Hippocampal formation (tissue), 2 donors: ENCODE measurements around the gene GDPD1.
A peak's percentile ranks its signal among the peaks of the same experiment; 100 is the strongest.
"Not testable (repeated sequence)": the region's sequence is repeated elsewhere in the genome, so short reads cannot be mapped to it uniquely, and the experiment has no call there.

Source experiments
- DNase-seq, 2 donors: peaks; one replicate each; lab custom pipeline; 2025; lab: John Stamatoyannopoulos, UW

GDPD1 gene

DNA sequence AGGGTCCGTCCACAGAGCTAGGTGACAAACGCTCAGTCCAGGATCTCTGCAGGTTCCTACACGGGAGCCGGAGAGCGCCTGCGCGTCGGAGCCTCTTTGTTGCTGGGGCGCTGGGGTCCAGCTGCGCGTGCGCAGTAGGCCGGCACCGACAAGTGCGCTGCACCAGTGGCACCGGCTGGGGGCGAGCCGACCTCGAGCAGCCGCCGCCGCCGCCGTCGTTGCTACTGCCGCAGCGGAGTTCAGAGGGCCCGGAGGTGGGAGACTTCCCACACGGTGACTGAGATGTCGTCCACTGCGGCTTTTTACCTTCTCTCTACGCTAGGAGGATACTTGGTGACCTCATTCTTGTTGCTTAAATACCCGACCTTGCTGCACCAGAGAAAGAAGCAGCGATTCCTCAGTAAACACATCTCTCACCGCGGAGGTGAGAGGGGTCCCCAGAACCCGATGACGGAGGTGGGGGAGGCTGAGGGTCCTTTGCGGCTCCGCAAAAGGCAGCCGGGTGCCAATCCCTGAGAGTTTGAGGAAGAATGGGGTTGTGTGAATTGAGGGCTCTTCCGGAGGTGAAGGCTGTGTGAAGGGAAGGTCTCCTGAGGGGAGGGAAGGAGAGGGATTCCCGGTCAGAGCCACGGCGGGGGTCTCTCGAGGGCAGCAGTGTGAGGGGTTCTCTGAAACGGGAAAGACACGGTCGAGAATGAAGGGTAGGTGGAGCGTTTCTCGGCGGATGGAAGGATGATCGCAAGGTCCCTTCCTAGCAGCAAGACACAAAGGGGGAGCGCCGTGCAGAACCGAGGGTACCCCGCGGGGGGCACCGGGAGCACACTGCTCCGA lies at the start of gene GDPD1:
GDPD1 (plus strand) TSS at position 184 of the 831 bp plus-strand sequence; CDS start at position 283, 99 bp downstream.
- peak; percentile 87 to 92 for DNase-seq

DNA sequence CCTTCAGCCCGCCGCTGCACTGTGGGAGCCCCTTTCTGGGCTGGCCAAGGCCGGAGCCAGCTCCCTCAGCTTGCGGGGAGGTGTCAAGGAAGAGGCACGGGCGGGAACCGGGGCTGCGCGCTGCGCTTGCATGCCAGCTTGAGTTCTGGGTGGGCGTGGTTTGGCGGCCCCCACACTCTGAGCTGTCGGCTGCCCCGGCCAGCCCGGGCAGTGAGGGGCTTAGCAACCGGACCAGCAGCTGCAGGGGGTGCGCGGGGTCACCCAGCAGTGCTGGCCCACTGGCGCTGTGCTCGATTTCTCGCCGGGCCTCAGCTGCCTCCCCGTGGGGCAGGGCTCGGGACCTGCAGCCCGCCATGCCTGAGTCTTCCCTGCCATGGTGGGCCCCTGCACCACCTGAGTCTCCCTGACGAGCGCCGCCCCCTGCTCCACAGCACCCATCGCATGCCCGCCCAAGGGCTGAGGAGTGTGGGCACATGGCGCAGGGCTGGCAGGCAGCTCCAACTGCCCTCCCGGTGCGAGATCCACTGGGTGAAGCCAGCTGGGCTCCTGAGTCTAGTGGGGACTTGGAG lies 47.8 kb upstream of the GDPD1 start:
- DNase-seq = no peak

DNA sequence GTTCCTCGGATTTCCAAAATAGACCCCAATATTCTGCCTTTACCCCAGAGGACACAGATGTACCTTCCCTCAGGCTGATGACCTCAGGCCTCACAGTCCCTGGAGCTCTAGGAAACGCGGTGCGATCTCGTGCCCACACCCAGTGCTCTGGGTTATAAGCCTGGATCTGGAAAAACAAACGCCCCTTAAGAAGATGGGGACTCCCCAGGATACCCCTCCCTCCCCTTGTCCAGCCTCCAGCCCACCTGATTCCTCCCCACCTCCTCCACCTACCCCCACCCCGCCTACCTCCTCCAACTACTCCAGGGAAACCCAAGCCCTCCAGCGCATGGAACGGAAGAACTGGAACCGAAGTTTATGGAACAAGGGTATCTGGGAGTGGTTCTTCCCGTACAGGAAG lies 45.6 kb upstream of the GDPD1 start:
- no peak for DNase-seq

- no peak for DNase-seq
Measured at GRCh38 chr17:59175076-59175475, 45.2 kb upstream of the GDPD1 start.

GRCh38 chr17:59178266-59178985 lies 41.9 kb upstream of the GDPD1 start:
- no peak for DNase-seq

GRCh38 chr17:59179601-59180000 lies 40.7 kb upstream of the GDPD1 start:
- not testable (repeated sequence) for DNase-seq

DNA sequence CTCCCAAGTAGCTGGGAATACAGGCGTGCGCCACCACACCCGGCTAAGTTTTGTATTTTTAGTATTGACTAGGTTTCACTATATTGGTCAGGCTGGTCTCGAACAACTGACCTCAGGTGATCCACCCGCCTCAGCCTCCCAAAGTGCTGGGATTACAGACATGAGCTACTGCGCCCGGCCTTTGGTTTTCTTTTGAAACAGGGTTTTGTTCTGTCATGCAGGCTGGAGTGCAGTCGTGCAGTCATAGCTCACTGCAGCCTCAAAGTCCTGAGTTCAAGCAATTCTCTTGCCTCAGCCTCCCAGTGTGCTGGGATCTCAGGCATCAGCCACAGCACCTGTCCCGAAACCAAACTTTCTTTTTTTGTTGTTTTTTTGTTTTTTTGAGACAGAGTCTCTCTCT lies 39.7 kb upstream of the GDPD1 start:
- DNase-seq = no peak

DNA sequence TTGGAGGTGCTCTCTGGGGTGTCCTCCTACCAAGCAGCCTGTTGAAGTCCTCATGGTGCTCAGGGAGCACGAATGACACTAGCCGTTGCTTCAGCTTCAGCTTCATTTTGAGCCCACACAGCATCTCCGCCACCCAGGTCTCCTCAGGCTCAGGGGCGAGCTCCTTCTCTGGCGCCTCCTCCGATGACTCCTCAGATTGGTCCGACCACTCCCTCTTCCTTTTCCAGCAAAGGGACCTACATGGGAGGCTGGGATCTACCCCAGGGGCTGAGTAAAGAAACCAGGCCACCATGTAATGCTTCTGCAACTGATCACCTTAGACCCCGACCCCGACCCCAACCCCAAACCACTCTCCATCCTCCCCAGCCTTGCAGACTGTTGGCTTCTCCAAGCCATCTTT lies 38.8 kb upstream of the GDPD1 start:
- no peak for DNase-seq

DNA sequence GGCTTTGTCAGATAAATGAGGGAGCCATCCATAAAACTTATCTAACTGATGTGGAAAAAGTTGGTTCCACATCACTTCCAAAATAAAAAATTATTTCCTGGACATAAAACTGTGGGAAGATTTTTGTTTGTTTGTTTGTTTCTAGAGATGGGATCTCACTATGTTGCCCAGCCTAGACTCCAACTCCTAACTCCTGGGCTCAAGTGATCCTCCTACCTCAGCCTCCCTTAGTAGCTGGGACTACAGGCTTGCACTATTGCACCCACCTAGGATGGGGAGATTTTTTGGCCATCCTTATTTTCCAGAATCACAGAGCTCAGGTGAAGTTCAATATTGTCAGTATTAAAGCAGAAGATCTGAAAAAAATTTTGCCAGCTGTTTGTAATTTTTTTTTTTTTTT lies 34.3 kb upstream of the GDPD1 start:
- no peak for DNase-seq

- no peak for DNase-seq
Measured at GRCh38 chr17:59186850-59187249, 33.5 kb upstream of the GDPD1 start.

DNA sequence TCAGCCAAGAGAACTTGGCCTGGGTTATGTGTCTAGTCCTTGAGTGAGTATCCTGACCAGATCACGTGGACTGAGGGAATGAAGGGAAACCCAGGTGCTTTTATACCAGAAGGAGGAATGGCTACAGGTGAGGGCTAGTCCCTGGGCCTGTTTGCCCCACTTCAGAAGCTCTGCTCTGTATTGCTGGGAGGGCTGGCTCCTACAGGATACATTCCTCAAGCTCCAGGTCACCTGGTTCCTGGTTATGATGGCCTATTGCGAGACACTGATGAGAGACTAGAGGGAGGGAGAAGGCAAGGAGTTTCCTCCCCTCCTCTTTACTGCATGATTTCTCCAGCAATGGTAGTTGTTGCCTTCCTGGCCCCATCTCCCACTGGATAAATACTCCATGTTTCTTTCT lies 29.5 kb upstream of the GDPD1 start:
- DNase-seq = no peak

DNA sequence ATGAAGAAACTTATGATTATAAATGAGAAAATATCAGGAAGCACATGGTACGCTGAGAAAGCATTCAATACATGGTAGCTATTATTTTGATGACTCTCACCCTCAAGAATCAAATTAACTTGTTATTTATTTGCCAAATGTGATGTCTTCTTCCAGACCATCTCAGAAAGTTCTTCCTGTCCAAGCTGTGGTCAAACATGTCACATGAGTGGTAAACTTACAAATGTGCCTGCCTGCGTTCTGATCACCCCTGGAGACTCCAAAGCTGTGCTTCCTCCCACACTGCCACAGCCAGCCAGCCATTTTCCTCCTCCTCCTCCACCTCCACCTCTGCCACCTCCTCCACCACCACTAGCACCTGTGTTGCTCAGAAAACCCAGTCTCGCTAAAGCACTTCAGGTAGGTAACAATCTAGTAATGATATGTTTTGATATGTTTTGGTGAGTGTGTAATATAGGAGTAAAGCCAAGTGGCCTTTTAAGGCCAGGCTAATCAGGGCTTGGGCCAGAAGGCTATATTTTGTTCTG lies 26.9 kb upstream of the GDPD1 start:
- DNase-seq = no peak

GRCh38 chr17:59199398-59199797 lies 20.9 kb upstream of the GDPD1 start:
- DNase-seq = no peak

DNA sequence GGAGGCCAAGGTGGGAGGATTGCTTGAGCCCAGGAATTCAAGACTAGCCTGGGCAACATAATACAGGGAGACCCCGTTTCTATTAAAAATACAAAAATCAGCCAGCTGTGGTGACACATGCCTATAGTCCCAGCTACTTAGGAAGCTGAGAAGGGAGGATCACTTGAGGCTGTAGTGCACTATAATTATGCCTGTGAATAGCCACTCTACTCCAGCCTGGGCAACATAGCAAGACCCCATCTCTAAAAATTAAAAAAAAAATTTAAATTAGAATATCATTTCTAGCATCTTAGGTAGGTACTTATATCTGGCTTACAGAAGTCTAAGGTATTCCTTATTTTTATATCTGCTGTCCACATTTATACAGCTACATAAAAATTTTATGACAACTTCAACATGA lies 18.0 kb upstream of the GDPD1 start:
- no peak for DNase-seq

DNA sequence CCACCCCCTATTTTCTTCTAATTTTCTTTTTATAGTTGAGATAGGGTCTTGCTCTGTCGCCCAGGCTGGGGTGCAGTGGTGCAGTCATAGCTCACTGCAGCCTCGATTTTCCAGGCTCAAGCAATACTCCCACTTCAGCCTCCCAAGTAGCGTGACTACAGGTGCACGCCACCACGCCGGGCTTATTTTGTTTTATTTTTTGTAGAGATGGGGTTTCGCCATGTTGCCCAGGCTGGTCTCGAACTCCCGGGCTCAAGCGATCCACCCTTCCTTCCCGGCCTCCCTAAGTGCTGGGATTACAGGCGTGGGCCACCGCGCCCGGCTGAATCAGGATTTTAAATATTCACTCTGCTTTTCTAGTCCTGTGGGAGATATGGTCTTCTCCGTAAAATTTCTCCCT lies 941 bp upstream of the GDPD1 start:
- DNase-seq = no peak

DNA sequence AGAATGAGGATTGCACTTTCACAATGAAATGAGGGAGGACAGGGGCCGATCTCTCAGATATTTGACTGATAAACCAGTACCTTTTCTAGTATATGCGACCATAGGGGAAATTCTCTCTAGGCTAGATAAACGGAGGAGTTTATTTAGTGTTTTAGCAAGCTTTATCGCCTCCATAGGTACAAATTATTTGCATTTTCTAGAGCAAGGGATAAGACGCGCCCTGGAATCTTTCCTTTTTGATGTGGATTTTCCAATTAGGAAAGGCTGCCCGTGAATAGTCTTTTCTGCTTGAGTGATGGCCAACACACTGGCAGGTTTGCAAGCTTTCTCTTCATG lies 351 bp upstream of the GDPD1 start:
- no peak for DNase-seq

DNA sequence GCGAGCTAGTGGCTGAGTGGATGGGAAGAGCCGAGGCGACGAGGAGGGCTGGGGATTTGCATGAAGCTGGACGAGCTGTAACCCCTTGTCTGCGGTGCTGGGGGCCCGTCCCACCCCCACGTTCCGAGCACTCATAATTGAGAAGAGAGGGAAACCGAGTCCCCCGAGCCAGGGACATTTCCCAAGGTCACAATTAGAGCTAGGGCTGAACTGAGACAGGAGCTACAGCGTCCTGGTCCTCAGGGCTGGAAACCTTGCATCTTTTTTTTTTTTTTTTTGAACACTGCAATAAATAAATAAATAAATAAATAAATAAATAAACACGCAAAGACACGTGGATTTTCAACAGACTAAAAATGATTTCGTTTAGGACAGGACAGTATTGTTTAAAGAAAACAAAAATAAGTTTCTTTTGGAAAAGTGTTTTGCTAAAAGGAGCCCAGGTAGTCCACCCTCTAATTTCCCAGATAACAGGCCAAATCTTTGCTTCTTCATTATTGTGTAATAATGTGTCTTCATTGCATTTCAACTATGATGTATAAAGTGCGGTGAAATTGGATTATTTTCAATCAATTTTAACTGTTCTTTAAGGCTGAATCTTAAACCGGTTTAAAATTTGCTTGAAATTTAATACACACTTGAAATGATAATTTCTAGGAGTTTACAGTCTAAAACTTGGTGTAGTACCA lies 992 bp downstream of the GDPD1 start:
- peak in 1 of 2 donors; percentile 15 for DNase-seq

GRCh38 chr17:59223813-59224212 lies 3.5 kb downstream of the GDPD1 start:
- no peak for DNase-seq

- not testable (repeated sequence) for DNase-seq
Measured at GRCh38 chr17:59228588-59228987, 8.3 kb downstream of the GDPD1 start.

- no peak for DNase-seq
Measured at GRCh38 chr17:59230764-59231163, 10.5 kb downstream of the GDPD1 start.

DNA sequence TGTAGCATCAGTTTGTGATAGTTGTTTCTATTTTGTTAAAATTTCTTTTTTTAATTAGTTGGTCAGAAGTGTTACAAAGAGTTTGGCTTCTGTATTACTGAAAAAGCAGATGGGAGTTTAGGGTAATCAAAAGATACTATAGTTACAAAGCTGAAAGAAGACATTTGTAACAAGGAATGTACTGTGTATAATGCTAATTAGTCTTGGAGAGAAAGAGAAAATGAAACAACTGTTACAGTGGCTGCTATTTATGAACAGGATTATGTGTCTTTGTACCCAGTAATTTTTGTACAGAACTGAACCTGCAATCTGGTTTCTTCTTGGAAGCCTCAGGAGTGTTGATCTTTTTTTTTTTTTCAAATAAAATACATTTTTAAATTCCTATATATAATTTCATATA lies 14.3 kb downstream of the GDPD1 start:
- peak in 1 of 2 donors; percentile 82 for DNase-seq

- no peak for DNase-seq
Measured at GRCh38 chr17:59238906-59239305, 18.6 kb downstream of the GDPD1 start.
